IPS DF 6.9 (cell line): ENCODE results near the gene MOB1B.

Experiments
- DNase-seq: peaks from one replicate; pipeline ENCODE4 v3.0.0-alpha.2; 2013; ENCODE audit warnings: low read depth, low spot score
- H3K27ac ChIP-seq: one replicate; pipeline ENCODE4 v1.5.1; 2013; ENCODE audit warnings: low read length, control low read depth
- H3K27me3 ChIP-seq: 2 replicates; pipeline ENCODE4 v1.6.1; 2013; ENCODE audit warnings: mild to moderate bottlenecking, low read length; ENCODE audit not compliant: control insufficient read depth, insufficient read depth
- H3K36me3 ChIP-seq: 2 replicates; pipeline ENCODE4 v1.6.1; 2013; ENCODE audit warnings: low read length; ENCODE audit not compliant: control insufficient read depth, insufficient read depth
- H3K4me1 ChIP-seq: 2 replicates; pipeline ENCODE4 v1.6.1; 2013; ENCODE audit warnings: low read length; ENCODE audit not compliant: control insufficient read depth, insufficient read depth
- H3K4me3 ChIP-seq: 2 replicates; pipeline ENCODE4 v1.5.1; 2013; ENCODE audit warnings: mild to moderate bottlenecking, low read length
- H3K9me3 ChIP-seq: 2 replicates; pipeline ENCODE4 v1.6.1; 2013; ENCODE audit warnings: low read length, inconsistent platforms; ENCODE audit not compliant: control insufficient read depth, insufficient read depth
- WGBS: extraction: QIAGEN DNeasy Blood & Tissue Kit; methylation state at CpG from one replicate; pipeline ENCODE4 v1.1.7; 2013; ENCODE audit warnings: mixed read lengths, missing lambda C conversion rate; ENCODE audit not compliant: insufficient read length, insufficient coverage; 5-methylcytosine and 5-hydroxymethylcytosine counted together

The MOB1B gene

DNA sequence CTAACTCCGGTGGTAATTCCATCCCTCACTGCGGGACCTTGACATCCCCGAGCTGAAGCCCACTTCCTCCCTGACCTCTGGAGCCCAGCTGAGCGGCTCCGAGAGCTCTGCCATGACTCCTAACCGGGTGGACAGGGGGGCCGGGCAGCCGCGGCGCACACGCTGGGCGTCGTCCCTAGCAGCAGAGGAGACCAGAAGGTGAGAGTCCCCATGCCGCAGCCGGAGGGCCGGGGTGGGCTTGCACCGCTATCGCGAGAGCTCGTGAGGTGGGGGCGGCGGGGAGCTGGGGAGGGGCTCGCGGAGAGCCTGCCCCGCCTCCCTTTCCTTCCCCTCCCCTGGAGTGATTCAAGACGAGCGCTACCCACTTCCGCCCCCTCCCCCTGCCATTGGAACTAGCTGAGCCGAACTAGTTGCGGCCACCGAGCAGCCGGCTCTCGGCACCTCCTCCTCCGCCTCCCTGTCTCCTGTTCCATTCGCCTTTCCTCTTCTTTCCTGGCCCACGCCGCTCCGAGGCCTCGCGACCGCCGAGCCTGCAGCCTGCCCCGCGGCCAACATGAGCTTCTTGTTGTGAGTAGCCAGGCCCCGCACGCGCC, at the start of gene MOB1B:
TSS of gene MOB1B (plus strand) at position 386 of the 593 bp plus-strand sequence. CDS start at position 554, 168 bp downstream.
- WGBS: no CpG with 5 or more reads among the region's 47 CpGs
- H3K27ac ChIP-seq: no peak within 1 kb of the TSS

DNA sequence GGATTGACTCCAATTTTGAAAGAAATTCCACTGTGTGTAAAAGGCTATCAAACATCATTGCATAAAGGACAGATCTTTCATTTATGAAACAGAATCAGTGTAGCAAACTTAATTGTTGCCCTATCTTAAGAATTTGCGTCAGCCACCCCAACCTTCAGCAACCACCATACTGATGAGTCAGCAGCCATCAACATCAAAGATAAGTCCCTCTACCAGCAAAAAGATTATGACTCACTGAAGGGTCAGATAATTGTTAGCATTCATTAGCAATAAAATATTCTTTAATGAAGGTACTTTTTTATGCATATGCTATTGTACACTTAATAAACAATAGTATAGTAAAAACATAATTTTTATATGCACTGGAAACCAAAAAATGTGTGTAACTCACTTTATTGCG, 46.7 kb upstream of the MOB1B start:
- Histone ChIP-seq H3K9me3 (no peaks in the 10 kb centered on the region), H3K27ac (no peak overlapping the region), H3K4me1 (no peaks in the 10 kb centered on the region), H3K27me3 (no peaks in the 10 kb centered on the region), H3K4me3 (no peak overlapping the region), H3K36me3 (no peaks in the 10 kb centered on the region)
- no peak for DNase-seq
- WGBS: no CpG with 5 or more reads among the region's 2 CpGs

More for the DNA sequence above, at the start of gene MOB1B:
- peak; percentile 52 for DNase-seq
- Histone ChIP-seq H3K4me3 (peak within 1 kb of the TSS; percentile 76; the same call in 1 of the 2 replicates), H3K27me3 (no peaks in the 10 kb centered on the region), H3K4me1 (no peaks in the 10 kb centered on the region; the same call in 1 of the 2 replicates), H3K9me3 (no peaks in the 10 kb centered on the region), H3K36me3 (no peaks in the 10 kb centered on the region)

DNA sequence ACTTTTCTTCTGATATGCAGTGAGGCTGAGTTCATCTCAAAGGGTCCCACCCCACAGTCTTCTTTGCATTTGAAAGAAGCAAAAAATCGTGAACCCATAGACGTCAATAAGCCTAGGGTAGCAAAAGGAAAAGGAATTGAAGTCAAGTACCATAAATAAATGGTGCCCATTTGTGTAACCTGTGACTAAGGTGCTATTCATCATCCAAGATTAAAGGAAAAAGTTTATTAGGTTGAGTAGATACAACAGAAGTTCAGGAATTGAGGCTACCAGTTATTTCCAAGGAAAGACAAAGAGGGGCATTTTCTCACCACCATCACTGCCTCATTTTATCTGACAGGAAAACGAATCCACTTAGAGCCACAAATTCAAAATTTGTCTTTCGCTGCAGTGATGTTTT, 43.7 kb upstream of the MOB1B start:
- Histone ChIP-seq H3K36me3 (no peaks in the 10 kb centered on the region), H3K4me3 (no peak overlapping the region), H3K27me3 (no peaks in the 10 kb centered on the region), H3K27ac (no peak overlapping the region), H3K9me3 (no peaks in the 10 kb centered on the region), H3K4me1 (no peaks in the 10 kb centered on the region)
- WGBS: no CpG with 5 or more reads among the region's 4 CpGs
- DNase-seq: no peak

DNA sequence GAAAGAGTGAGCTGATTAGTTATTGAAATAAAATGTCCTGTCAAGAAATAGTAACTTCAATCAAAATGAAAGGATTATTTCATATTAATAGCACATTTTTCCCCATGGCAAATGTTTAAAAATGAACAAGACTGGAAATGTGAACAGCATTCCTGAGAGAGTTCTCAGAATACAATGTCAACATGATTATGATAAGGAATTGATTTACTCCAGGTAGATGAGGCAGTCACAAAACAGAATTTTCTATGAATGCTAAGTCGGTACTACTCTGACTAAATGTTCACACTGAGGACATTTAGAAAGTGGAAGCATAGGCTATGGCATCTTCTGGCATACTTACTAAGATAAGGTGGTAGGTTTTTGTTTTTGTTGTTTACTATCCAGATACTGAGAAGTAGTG, 43.1 kb upstream of the MOB1B start:
- Histone ChIP-seq H3K4me3 (no peak overlapping the region), H3K36me3 (no peaks in the 10 kb centered on the region), H3K27ac (no peak overlapping the region), H3K9me3 (no peaks in the 10 kb centered on the region), H3K4me1 (no peaks in the 10 kb centered on the region), H3K27me3 (no peaks in the 10 kb centered on the region)
- no peak for DNase-seq
- no CpG with 5 or more reads among the region's 1 CpG for WGBS

DNA sequence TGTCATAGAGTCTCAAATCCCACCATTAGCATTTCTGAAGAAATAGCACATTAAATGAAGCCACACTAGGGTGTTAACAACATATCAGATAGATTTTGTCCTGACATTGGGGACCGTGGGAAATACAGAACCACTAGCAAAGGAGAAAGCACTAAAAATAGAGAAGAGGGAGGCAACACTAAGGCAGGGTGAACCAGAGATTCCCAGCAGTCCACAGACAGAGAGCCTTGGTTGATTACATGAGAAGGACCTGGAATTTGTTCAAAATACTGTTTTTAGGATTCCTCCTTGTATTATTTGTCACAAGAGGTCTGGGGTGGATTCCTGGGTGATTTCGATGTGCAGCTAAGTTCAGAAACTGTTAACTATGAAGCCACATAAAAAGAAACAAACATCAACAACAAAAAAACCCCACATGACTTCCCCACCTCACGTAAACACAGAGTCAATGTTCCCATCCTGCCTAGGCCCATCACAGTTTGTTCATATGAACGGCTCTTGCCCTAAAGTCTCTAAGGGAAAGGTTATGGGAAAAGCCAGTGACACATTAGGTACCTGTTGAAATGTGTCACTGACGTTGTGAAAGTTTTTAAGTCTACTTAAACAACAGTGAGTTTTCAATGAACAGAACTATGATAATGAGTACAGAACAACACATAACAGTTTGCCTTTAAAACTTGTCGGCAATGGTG, 38.9 kb upstream of the MOB1B start:
- no peak overlapping the region for H3K27ac ChIP-seq
- H3K4me3 ChIP-seq: no peak overlapping the region
- no peaks in the 10 kb centered on the region for H3K9me3 ChIP-seq
- H3K27me3 ChIP-seq: no peaks in the 10 kb centered on the region
- no peak for DNase-seq
- H3K36me3 ChIP-seq: no peaks in the 10 kb centered on the region
- no CpG with 5 or more reads among the region's 6 CpGs for whole genome bisulfite sequencing
- H3K4me1 ChIP-seq: peaks cover 1% of the 10 kb centered on the region

DNA sequence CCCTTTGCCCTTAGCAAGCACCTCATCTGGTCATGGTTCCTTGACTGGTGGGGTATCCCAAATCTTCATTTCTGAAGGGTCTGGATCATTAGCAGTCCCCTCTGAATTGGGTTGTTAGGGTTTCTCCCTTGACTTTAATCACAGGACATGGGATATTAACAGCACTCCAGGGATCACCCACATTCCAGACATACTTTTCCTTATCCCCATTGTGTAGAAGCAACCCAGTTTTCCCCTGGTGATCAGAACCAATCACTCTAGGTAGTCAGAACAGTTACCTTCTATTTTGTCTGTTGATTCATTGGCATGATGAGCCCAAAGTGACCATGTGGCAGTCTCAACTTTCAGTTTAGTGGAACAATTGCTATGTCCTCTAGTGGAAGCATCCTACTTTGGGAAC, 33.4 kb upstream of the MOB1B start:
- H3K27me3 ChIP-seq: no peaks in the 10 kb centered on the region
- H3K4me3 ChIP-seq: no peak overlapping the region
- H3K9me3 ChIP-seq: no peaks in the 10 kb centered on the region
- H3K4me1 ChIP-seq: peaks cover 3% of the 10 kb centered on the region
- H3K27ac ChIP-seq: no peak overlapping the region
- no peaks in the 10 kb centered on the region for H3K36me3 ChIP-seq
- peak; percentile 37 for DNase-seq

- no peak overlapping the region for H3K4me3 ChIP-seq
- H3K36me3 ChIP-seq: no peaks in the 10 kb centered on the region
- H3K27me3 ChIP-seq: no peaks in the 10 kb centered on the region
- DNase-seq: no peak
- peaks cover 1% of the 10 kb centered on the region for H3K4me1 ChIP-seq
- no peaks in the 10 kb centered on the region for H3K9me3 ChIP-seq
- WGBS: no CpG with 5 or more reads among the region's 3 CpGs
- H3K27ac ChIP-seq: no peak overlapping the region
Measured at GRCh38 chr4:70873216-70873615, 29.0 kb upstream of the MOB1B start.

GRCh38 chr4:70874268-70875156, 27.7 kb upstream of the MOB1B start:
- no peaks in the 10 kb centered on the region for H3K27me3 ChIP-seq
- no peak for DNase-seq
- no peaks in the 10 kb centered on the region for H3K9me3 ChIP-seq
- no CpG with 5 or more reads among the region's 19 CpGs for WGBS
- no peaks in the 10 kb centered on the region; the same call in 1 of the 2 replicates for H3K4me1 ChIP-seq
- no peak overlapping the region for H3K27ac ChIP-seq
- no peak overlapping the region for H3K4me3 ChIP-seq
- H3K36me3 ChIP-seq: no peaks in the 10 kb centered on the region

DNA sequence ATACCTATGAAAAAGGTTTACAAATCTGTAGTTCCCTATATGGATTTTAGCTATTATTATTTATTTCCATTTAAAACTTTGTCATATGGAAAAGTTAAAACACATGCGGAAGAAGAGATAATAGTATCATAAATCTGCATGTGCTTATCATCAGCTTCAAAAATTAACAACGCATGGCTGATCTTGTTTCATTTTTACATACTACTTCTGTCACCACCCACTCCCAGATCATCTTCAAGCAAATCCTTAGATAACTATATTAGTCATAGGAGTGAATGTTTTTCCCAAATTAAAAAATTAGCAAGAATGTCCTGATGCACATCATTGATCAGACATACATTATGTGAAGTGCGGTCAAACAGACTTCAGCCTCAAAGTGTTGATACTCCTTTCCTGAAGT, 24.6 kb upstream of the MOB1B start:
- Histone ChIP-seq H3K9me3 (no peaks in the 10 kb centered on the region), H3K4me3 (no peak overlapping the region), H3K4me1 (no peaks in the 10 kb centered on the region; the same call in 1 of the 2 replicates), H3K27me3 (no peaks in the 10 kb centered on the region), H3K27ac (no peak overlapping the region), H3K36me3 (no peaks in the 10 kb centered on the region)
- WGBS: no CpG with 5 or more reads among the region's 3 CpGs
- no peak for DNase-seq

DNA sequence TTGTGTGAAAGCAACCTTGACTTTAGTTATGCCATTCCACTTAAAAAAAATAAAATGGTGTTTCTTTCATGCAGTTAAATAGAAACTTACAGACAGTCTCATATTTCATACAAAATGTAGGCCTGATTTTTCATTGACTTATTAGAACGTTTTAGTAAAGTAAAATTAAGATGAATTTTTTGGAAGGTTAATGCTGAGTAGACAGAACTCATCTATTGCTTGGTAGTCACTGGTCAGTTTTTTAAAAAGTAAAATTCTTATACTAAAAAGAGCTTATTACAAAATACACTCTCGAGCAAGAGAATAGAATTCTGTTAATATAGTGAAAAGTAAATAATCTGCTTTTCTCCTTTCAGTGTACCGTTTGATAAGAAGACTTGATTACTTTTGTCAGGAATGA, 21.4 kb upstream of the MOB1B start:
- 100% methylated on average over 1 of the region's 3 CpGs for WGBS
- Histone ChIP-seq H3K27ac (no peak overlapping the region), H3K4me3 (no peak overlapping the region), H3K9me3 (no peaks in the 10 kb centered on the region), H3K27me3 (no peaks in the 10 kb centered on the region), H3K4me1 (no peaks in the 10 kb centered on the region), H3K36me3 (no peaks in the 10 kb centered on the region)
- no peak for DNase-seq
